ENCODE results near the gene HS3ST4. TPM values are rescaled to one million over a fixed set of nuclear protein-coding genes. Genes with fewer than 3 reads are reported as not detected.

HS3ST4 gene
- total and polyA plus RNA-seq, 10 of the 15 experiments (the other 5 are each of a cell fraction or from before 2014, with no cell fraction given): 0.05 TPM; not detected in 9

DNA sequence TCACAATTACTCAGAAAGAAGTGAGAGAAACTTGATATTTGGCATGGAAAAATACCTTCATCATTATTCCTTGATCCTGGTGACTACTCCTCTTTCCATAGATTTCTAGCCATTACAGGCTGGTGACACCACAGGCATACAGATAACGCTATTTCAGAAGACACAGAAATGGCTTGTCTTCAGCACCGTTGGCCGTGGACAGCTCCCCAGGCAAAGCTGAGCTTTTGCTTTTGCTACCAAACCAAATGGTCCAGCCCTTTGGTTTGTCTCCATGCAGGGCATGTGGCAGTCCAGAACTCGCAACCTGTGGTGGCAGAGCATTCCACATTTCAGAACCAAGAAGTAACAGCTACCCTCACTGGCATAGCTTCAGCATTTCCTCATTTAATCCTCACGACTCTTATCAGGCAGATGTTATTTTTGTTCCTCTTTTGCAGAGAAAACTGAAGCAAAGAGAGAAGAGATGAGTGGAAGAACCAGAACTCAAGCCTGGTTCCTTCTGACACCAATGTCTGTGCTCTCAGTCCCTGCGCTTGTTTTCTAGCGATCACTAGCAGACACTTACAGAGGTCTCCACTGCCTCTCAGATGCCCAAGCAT, 55.5 kb downstream of the HS3ST4 start:
- no peak overlapping the region for H3K4me3 ChIP-seq
- H3K36me3 ChIP-seq (ENCODE audit: control insufficient read depth in 2 of 2, insufficient read depth in 2 of 2, low read length in 1 of 2): no peaks in the 10 kb centered on the region
- no peaks in the 10 kb centered on the region for H3K27me3 ChIP-seq (replicated peaks in 1 of 2; ENCODE audit: control insufficient read depth in 2 of 2, insufficient read depth in 2 of 2, low read length in 1 of 2)
- FAIRE-seq (no peak), ATAC-seq (no peak), DNase-seq (ENCODE audit: low read depth, low spot score) (no peak)
- ChIA-PET RAD21 (ENCODE audit: unreplicated experiment) (no interaction called here), SMC1A (ENCODE audit: uncharacterized antibody, unreplicated experiment) (no interaction called here), POLR2A (no interaction called here), CTCF (no interaction called here)
- H3K9ac ChIP-seq (ENCODE audit: control insufficient read depth, insufficient read depth, low read length): no peak overlapping the region
- intact Hi-C loops (cut with micrococcal nuclease; ENCODE audit: unreplicated experiment) (no loop called here), in situ Hi-C loops (cut with MboI) (no loop called here)
- no peaks in the 10 kb centered on the region for H3K79me2 ChIP-seq (ENCODE audit: control insufficient read depth, insufficient read depth, low read length)
- no peak for TF ChIP-seq NR2F1 (conservative IDR thresholded peaks at IDR 0.05)
- TF ChIP-seq, protein P1, sequence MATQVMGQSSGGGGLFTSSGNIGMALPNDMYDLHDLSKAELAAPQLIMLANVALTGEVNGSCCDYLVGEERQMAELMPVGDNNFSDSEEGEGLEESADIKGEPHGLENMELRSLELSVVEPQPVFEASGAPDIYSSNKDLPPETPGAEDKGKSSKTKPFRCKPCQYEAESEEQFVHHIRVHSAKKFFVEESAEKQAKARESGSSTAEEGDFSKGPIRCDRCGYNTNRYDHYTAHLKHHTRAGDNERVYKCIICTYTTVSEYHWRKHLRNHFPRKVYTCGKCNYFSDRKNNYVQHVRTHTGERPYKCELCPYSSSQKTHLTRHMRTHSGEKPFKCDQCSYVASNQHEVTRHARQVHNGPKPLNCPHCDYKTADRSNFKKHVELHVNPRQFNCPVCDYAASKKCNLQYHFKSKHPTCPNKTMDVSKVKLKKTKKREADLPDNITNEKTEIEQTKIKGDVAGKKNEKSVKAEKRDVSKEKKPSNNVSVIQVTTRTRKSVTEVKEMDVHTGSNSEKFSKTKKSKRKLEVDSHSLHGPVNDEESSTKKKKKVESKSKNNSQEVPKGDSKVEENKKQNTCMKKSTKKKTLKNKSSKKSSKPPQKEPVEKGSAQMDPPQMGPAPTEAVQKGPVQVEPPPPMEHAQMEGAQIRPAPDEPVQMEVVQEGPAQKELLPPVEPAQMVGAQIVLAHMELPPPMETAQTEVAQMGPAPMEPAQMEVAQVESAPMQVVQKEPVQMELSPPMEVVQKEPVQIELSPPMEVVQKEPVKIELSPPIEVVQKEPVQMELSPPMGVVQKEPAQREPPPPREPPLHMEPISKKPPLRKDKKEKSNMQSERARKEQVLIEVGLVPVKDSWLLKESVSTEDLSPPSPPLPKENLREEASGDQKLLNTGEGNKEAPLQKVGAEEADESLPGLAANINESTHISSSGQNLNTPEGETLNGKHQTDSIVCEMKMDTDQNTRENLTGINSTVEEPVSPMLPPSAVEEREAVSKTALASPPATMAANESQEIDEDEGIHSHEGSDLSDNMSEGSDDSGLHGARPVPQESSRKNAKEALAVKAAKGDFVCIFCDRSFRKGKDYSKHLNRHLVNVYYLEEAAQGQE (IDR thresholded peaks at IDR 0.05; ENCODE audit: low read depth, low read length): peak; percentile 92
- TF ChIP-seq, protein P2, sequence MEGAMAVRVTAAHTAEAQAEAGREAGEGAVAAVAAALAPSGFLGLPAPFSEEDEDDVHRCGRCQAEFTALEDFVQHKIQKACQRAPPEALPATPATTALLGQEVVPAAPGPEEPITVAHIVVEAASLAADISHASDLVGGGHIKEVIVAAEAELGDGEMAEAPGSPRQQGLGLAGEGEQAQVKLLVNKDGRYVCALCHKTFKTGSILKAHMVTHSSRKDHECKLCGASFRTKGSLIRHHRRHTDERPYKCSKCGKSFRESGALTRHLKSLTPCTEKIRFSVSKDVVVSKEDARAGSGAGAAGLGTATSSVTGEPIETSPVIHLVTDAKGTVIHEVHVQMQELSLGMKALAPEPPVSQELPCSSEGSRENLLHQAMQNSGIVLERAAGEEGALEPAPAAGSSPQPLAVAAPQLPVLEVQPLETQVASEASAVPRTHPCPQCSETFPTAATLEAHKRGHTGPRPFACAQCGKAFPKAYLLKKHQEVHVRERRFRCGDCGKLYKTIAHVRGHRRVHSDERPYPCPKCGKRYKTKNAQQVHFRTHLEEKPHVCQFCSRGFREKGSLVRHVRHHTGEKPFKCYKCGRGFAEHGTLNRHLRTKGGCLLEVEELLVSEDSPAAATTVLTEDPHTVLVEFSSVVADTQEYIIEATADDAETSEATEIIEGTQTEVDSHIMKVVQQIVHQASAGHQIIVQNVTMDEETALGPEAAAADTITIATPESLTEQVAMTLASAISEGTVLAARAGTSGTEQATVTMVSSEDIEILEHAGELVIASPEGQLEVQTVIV (IDR thresholded peaks at IDR 0.05; ENCODE audit: borderline replicate concordance, partially characterized antibody): no peak
- H3K9me3 ChIP-seq (replicated peaks; ENCODE audit: control insufficient read depth, insufficient read depth, low read length): no peaks in the 10 kb centered on the region
- H4K20me1 ChIP-seq (ENCODE audit: control insufficient read depth, insufficient read depth): no peaks in the 10 kb centered on the region
- BruUV-seq (replicated peaks): no TSS peak
- H3K27ac ChIP-seq (ENCODE audit: control insufficient read depth, insufficient read depth): no peak overlapping the region
- WGBS (ENCODE audit: insufficient coverage, insufficient replicate concordance, low lambda C conversion rate, missing lambda C conversion rate): 46% methylated on average over 7 of the region's 7 CpGs
- H3K4me1 ChIP-seq (ENCODE audit: control insufficient read depth, insufficient read depth, low read length): no peaks in the 10 kb centered on the region
- no peak overlapping the region for H2AFZ ChIP-seq (ENCODE audit: control insufficient read depth, low read depth, low read length)
- no peak overlapping the region for H3K4me2 ChIP-seq (ENCODE audit: control insufficient read depth, insufficient read depth)

All from GM12878 (cell line).